Upper lobe of left lung (tissue), 6 donors: Measurements from ENCODE around the gene ROS1. TPM values are rescaled to one million over a fixed set of nuclear protein-coding genes. Genes with fewer than 3 reads are reported as not detected.
A peak's percentile ranks its signal among the peaks of the same experiment; 100 is the strongest.

Source experiments
- ATAC-seq, 2 donors: fragments of 200-7000 bp; cut with Tn5 transposase; one replicate each; pipeline ENCODE4 v1.9.1; 2022; ENCODE audit warnings: mild to moderate bottlenecking in 2 of 2, moderate library complexity in 2 of 2; ENCODE audit not compliant: low FRiP score in 2 of 2
- DNase-seq, 2 donors: peaks; one replicate each; pipeline ENCODE4 v3.0.0-alpha.2; 2019 to 2020
- H3K27ac ChIP-seq, 4 donors: fragments of 200-600 bp; sonication (generic); one replicate each; pipeline ENCODE4 v1.5.1; 2016 to 2019
- H3K27me3 ChIP-seq, 4 donors: fragments of 200-600 bp; sonication (generic); one replicate each; pipeline ENCODE4 v1.5.1; 2017 to 2019
- H3K36me3 ChIP-seq, 4 donors: fragments of 200-600 bp; sonication (generic); one replicate each; pipeline ENCODE4 v1.5.1; 2016 to 2019
- H3K4me1 ChIP-seq, 4 donors: fragments of 200-600 bp; sonication (generic); one replicate each; pipeline ENCODE4 v1.5.1; 2018 to 2019
- H3K4me3 ChIP-seq, 4 donors: fragments of 200-600 bp; sonication (generic); one replicate each; pipeline ENCODE4 v1.5.1; 2017 to 2019; ENCODE audit warnings: mild to moderate bottlenecking in 2 of 4, moderate library complexity in 1 of 4
- H3K9me3 ChIP-seq, 4 donors: fragments of 200-600 bp; sonication (generic); one replicate each; pipeline ENCODE4 v1.5.1; 2018 to 2019
- EP300 ChIP-seq, 4 donors: sonication (generic); formaldehyde crosslinking; IDR thresholded peaks; one replicate each; pipeline ENCODE4 v1.5.1; 2017; ENCODE audit warnings: antibody characterized with exemption in 4 of 4, control low read depth in 2 of 4
- POLR2A ChIP-seq, 4 donors: fragments of 450-650 bp; IDR thresholded peaks; one replicate each; pipeline ENCODE4 v1.5.1; 2016 to 2017; ENCODE audit warnings: antibody characterized with exemption in 4 of 4, mild to moderate bottlenecking in 2 of 4
- POLR2AphosphoS5 ChIP-seq, 2 donors: sonication (generic); formaldehyde crosslinking; IDR thresholded peaks; one replicate each; pipeline ENCODE4 v1.5.1; 2017; ENCODE audit warnings: antibody characterized with exemption in 2 of 2
- WGBS, 2 donors: methylation state at CpG; one replicate each; pipeline ENCODE4 v1.1.5; 2017 to 2018; 5-methylcytosine and 5-hydroxymethylcytosine counted together
- total RNA-seq, 6 donors: library from RNA; depleted of rRNA in 4 of 6; stranded (reverse); fragments of >200 nt in 4 of 6; gene quantifications; one replicate each; pipeline versions ENCODE4 v1.1.0 to v1.2.1, GENCODE V29; 2016 to 2021
- TF ChIP-seq, protein P1 (sequence below), 6 experiments: fragments of 450-650 bp in 4 of 6; fragments of 200-600 bp in 2 of 6; sonication (generic) in 2 of 6; IDR thresholded peaks; one replicate each; pipeline ENCODE4 v1.5.1; 2016 to 2019; ENCODE audit warnings: antibody characterized with exemption in 6 of 6
- donor health status: DM: no; HTN: no; CAD: no; lungs with moderate emphysema.
- donor health status: DM: no; HTN: yes; CAD: no; lungs with severe emphysema.

ROS1 gene
- total RNA-seq, 6 donors from 2014 or later, result 39.1 to 190 (median 114) TPM

DNA sequence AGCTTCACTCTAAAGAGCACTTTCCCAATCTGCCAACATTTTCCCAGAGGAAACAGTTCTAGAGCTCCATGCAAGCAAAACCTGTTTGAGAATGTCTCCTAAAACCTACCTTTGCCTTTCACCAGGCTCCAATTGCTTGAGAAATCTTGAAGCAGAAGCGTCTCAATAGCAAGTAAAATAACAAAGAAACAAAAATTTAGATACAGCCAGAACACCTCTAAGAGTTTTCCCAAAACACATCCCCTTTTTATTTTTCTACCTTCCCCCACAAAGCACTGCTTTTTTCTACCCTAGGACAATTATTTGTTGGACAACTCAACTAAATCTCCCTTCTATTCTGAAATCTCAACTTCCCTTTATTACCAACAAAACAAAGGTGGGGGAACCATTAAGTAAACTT is 156.8 kb downstream of the ROS1 start:
- peaks cover 0 to 70% (median 32%) of the 10 kb centered on the region in 4 donors for H3K27me3 ChIP-seq
- WGBS, 2 donors, result 12 to 21% methylated on average over 1 of the region's 1 CpG
- H3K36me3 ChIP-seq, result no peaks in the 10 kb centered on the region
- peaks cover 23 to 37% (median 30%) of the 10 kb centered on the region in 4 donors for H3K4me1 ChIP-seq
- H3K4me3 ChIP-seq, result no peak overlapping the region
- ATAC-seq (no peak), DNase-seq (no peak)
- no peak overlapping the region for H3K27ac ChIP-seq
- TF ChIP-seq, protein P1, sequence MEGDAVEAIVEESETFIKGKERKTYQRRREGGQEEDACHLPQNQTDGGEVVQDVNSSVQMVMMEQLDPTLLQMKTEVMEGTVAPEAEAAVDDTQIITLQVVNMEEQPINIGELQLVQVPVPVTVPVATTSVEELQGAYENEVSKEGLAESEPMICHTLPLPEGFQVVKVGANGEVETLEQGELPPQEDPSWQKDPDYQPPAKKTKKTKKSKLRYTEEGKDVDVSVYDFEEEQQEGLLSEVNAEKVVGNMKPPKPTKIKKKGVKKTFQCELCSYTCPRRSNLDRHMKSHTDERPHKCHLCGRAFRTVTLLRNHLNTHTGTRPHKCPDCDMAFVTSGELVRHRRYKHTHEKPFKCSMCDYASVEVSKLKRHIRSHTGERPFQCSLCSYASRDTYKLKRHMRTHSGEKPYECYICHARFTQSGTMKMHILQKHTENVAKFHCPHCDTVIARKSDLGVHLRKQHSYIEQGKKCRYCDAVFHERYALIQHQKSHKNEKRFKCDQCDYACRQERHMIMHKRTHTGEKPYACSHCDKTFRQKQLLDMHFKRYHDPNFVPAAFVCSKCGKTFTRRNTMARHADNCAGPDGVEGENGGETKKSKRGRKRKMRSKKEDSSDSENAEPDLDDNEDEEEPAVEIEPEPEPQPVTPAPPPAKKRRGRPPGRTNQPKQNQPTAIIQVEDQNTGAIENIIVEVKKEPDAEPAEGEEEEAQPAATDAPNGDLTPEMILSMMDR (IDR thresholded peaks at IDR 0.05), result no peak
- TF ChIP-seq POLR2A (IDR thresholded peaks at IDR 0.05) (no peak), EP300 (IDR thresholded peaks at IDR 0.05) (no peak), POLR2AphosphoS5 (IDR thresholded peaks at IDR 0.05) (no peak)
- H3K9me3 ChIP-seq, result no peaks in the 10 kb centered on the region

- H3K4me1 ChIP-seq, result peaks cover 23 to 37% (median 30%) of the 10 kb centered on the region in 4 donors
- no peak for DNase-seq
- H3K27me3 ChIP-seq, result peaks cover 0 to 80% (median 32%) of the 10 kb centered on the region in 4 donors
- no peak overlapping the region for H3K4me3 ChIP-seq
- no peaks in the 10 kb centered on the region for H3K9me3 ChIP-seq
- H3K27ac ChIP-seq, result no peak overlapping the region
- 12 to 21% methylated on average over 8 to 11 of the region's 11 CpGs for WGBS, 2 donors
- H3K36me3 ChIP-seq, result no peaks in the 10 kb centered on the region
- ATAC-seq, result no peak
- TF ChIP-seq EP300 (IDR thresholded peaks at IDR 0.05) (no peak), POLR2A (IDR thresholded peaks at IDR 0.05) (no peak), POLR2AphosphoS5 (IDR thresholded peaks at IDR 0.05) (no peak)
- TF ChIP-seq, protein P1 (IDR thresholded peaks at IDR 0.05), result no peak
Observed at GRCh38 chr6:117267766-117268534, 157.8 kb downstream of the ROS1 start.

- Histone ChIP-seq H3K4me3 (no peak overlapping the region), H3K36me3 (no peaks in the 10 kb centered on the region), H3K27me3 (peaks cover 0 to 84% (median 30%) of the 10 kb centered on the region in 4 donors), H3K9me3 (no peaks in the 10 kb centered on the region), H3K4me1 (peaks cover 23 to 37% (median 30%) of the 10 kb centered on the region in 4 donors), H3K27ac (no peak overlapping the region)
- TF ChIP-seq EP300 (IDR thresholded peaks at IDR 0.05) (no peak), POLR2A (IDR thresholded peaks at IDR 0.05) (no peak), POLR2AphosphoS5 (IDR thresholded peaks at IDR 0.05) (no peak)
- TF ChIP-seq, protein P1 (IDR thresholded peaks at IDR 0.05), result no peak
- WGBS, 2 donors, result 10 to 26% methylated on average over 5 of the region's 5 CpGs
- no peak for ATAC-seq
- DNase-seq, result no peak
Observed at GRCh38 chr6:117267054-117267347, 158.7 kb downstream of the ROS1 start.

DNA sequence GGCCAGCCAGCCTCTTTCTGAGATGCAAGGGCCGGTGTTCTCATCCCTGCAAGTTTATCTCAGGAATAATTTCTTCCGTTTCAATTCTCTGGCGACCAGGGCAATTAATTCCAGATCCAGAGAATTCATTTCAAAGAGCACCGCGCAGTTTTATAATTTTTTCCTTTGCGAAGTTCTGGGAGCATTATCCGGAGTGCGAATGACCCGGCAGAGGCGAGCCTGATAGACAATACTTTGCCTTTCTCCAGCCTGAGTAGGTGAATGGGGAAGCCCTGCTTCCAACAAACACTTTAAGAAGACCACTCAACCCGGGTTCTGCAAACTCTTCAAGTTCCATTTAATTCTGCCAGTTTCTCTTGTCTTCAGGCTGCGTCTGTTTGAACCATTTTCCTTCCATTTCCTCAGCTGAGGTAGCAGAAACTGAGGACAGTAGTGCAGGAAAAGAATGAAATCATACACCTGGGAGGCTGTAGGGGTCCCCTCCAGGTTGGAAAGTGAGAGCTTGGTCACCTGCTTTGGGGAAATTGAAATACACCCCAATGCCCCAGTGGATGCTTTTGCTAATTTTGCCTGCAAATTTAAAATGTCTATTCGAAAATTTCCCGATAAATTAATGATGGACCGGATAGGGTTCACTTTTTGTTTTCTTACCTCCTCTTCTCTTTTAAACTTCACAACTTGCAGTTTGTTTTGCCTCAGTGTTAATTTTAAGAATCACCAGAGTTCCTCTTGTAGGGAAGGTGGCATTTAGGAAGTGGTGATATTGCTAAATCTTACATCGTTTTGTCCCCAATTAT is 159.3 kb downstream of the ROS1 start:
- no peak overlapping the region for H3K27ac ChIP-seq
- 11 to 19% methylated on average over 16 of the region's 16 CpGs for WGBS, 2 donors
- DNase-seq (no peak), ATAC-seq (no peak)
- peaks cover 23 to 37% (median 30%) of the 10 kb centered on the region in 4 donors for H3K4me1 ChIP-seq
- H3K36me3 ChIP-seq, result no peaks in the 10 kb centered on the region
- H3K9me3 ChIP-seq, result no peaks in the 10 kb centered on the region
- H3K27me3 ChIP-seq, result peaks cover 0 to 79% (median 30%) of the 10 kb centered on the region in 4 donors
- H3K4me3 ChIP-seq, result peak overlapping the region in 2 of 4 donors; percentile 41 to 44
- no peak for TF ChIP-seq POLR2A (IDR thresholded peaks at IDR 0.05)
- TF ChIP-seq EP300 (IDR thresholded peaks at IDR 0.05), result no peak
- TF ChIP-seq, protein P1 (IDR thresholded peaks at IDR 0.05), result no peak
- TF ChIP-seq POLR2AphosphoS5 (IDR thresholded peaks at IDR 0.05), result no peak
